Measurements from ENCODE around the gene GOLGA6B.
"Not testable (repeated sequence)": the region's sequence is repeated elsewhere in the genome, so short reads cannot be mapped to it uniquely, and the experiment has no call there.

- TF ChIP-seq CTCF (conservative IDR thresholded peaks at IDR 0.05; ENCODE audit: low read depth, low read length); EZH2phosphoT487 (IDR thresholded peaks at IDR 0.05; ENCODE audit: borderline replicate concordance, low read length); EZH2 (IDR thresholded peaks at IDR 0.05; ENCODE audit: low read length, unreplicated experiment): not testable (repeated sequence)
These were observed 38.8 kb upstream of the GOLGA6B start for GRCh38 chr15:72615533-72616233.

Measured in PC-3 (cell line).